Activated CD8-positive, alpha-beta memory T cell treated with anti-CD3 and anti-CD28 coated beads for 48 hours (primary cell): Measurements from ENCODE around the gene PDLIM7.
"Not testable (repeated sequence)": the region's sequence is repeated elsewhere in the genome, so short reads cannot be mapped to it uniquely, and the experiment has no call there.

Experiments used
- DNase-seq, 3 experiments: peaks; one replicate each; pipeline ENCODE4 v3.0.0-alpha.2; 2020; ENCODE audit warnings: low read depth in 2 of 3, low spot score in 2 of 3

PDLIM7 gene, protein sequence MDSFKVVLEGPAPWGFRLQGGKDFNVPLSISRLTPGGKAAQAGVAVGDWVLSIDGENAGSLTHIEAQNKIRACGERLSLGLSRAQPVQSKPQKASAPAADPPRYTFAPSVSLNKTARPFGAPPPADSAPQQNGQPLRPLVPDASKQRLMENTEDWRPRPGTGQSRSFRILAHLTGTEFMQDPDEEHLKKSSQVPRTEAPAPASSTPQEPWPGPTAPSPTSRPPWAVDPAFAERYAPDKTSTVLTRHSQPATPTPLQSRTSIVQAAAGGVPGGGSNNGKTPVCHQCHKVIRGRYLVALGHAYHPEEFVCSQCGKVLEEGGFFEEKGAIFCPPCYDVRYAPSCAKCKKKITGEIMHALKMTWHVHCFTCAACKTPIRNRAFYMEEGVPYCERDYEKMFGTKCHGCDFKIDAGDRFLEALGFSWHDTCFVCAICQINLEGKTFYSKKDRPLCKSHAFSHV

DNA sequence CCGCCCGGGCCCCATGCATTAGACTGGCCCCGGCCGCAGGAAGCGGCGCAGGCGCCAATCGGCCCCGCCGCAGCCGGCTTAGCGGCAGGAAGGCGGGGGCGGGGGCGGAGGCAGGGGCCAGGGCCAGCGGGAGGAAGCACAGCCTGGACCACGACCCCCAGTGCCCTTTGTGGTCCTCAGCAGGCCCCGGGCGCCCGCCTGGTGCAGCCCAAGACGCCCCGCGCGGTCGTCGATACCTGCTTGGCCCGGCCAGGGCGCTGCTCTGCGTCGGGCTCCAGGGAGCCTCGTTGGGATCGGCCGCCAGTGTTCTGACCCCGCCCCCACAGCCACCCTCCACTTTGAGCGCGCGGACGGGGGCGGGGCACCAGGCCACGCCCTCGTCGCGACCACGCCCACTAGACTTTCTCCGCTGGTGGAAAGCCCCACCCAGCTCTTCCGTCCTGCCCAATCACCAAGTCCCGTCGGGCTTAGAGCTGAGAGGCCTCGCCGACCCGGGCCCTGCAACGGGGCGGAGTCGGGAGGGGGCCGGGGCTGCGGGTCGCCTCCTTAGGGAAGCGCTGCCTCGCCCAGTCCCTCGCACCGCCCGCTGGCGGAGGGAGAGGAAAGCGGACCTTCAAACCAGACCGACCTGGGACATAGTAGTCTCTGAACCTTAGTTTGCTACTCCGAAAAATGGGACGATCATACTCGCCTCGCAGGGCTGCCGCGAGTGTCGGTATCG is at the start of gene PDLIM7:
Gene PDLIM7, minus strand, starts transcription at position 313 of the 721 bp plus-strand sequence. CDS start 1,092 bp downstream, outside the sequence.
- DNase-seq = peak; percentile 91 to 97 (median 96)

DNA sequence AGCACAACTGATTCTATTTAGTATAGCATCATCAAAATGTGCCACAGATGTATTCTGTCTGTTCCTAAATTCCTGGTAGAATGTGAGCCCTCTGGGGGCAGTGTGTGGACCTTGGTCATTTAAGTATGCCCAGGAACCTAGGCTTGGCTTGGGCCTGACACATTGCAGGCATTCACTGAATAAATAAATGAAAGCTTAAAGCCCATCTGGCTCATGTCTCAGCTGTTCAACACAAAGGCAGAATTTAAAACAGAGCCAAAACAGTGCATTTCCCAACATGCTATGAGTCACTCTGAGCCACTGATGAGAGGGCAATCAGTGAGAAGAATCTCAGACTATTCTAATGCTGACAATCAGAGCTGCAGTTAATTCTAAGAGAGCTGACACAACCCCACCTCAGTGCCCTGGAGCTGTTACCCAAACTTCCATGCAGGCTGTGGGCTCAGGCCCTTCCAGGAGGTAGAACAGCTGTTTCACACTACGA is 48.9 kb upstream of the PDLIM7 start:
- no peak for DNase-seq

DNA sequence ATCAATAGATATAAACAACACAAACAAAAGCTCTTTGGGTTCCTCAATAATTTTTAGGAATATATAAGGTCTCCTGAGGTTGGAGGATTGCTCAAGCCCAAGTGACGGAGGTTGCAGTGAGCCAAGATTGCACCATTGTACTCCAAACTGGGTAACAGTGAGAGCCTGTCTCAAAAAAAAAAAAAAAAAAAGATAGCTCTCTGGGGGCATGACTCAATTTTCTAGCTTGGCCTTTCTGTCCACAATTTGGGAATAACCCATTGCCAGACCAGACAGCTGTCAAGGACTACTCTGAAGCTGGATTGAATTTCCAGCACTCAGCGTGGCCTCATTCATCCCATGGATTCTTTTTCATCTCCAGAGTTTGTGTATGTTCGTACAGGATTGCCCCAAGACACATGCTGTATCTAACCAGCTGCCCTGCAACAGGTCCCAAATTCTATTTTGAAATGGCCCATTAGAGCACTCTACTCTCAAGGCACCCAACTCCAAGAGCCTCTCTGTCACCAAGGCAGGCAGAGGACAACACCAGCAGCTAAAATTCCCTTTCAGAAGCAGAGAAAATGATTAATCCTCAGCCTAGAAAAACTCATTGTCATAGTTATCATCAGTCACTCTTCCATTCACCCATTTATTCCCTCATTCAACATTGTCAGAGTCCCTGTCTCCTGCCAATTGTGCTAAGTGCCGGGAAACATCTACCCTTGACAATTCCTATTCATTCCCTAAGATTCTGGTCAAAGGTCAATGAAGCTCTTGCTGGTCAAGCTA is 48.3 kb upstream of the PDLIM7 start:
- DNase-seq = no peak

DNA sequence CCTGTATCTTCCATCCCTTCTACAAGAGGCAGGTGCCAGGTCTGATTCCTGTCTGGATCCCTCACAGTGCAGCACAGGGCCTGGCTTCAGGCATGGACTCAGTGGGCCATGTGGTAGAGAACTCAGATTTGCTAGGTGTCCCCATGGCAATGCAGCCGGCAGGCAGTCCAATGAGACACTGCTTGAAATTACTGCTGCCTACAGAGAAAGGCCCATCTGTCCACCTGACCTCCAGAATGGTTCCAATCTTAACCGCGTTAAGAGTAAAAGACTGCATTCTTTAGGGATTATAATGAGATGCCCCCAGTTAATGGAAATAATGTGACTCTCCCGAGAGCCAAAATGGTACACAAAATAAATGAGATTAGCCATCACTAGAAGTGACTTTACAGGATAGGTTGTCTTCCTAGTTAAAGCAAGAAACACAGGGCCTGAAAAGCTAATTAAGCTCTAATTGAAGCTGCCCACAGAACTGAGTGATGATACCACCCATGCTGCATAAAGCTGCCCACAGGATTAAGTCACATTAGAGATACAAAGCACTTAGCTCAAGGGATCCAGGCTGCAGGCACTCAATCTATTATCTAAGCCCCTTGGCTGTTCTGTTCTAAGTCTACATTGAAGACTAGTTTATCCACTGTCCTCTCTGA is 45.5 kb upstream of the PDLIM7 start:
- DNase-seq = no peak

DNA sequence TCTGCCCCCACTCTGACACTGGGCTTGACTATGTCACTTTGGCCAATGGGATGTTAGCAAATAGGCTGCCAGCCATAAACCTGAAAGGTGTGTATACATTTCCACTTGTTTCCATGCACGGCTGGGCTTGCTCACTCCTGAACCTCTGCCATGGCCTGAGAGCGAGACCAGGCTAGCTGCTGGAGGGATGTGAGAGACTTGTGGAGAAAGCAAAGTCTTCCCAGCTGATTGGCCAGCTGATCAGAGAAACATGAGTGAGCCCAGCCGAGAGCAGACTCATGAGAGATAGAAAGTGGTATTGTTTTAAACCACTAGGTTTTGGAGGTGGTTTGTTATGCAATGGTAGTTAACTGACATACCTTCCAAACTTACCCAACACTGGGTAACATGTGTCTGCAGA is 43.0 kb upstream of the PDLIM7 start:
- DNase-seq = no peak

DNA sequence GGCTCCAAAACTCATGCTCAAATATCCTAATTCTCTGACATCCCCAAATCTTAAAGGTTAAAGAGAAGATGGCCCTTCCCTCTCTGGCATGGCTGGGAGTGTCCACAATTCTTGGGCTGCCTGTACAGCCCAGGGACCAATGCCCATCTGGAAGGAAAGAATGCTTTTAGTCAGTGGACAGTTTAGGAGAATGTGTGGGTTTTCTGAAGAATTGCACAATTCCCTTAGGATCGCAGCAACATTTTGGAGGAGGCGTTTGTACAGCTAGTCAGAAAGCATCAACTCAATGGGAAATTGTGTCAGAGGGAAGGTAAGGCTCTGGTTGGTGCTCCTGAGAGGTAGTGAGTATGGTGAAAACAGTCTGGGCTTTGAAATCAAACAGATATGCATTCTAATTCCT is 42.0 kb upstream of the PDLIM7 start:
- no peak for DNase-seq

DNA sequence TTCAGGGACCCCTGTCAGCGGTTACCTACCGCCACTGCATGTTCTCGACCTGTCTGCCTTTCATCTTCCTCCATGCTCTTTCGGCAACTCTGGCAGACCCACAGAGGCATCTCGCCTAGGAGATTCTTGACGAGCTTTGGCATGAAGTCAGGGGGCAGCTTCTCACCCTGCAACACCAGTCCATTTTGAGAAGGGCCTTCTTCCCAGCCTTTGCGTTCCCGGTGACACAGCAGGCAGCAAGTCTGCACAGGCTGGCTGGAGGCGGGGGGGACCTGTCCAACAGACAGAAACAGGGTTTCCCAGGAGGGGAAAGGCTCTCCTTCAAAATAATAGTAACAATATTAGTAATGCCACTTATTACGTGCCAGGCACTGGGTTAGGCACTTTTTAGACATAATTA is 41.5 kb upstream of the PDLIM7 start:
- no peak for DNase-seq

DNA sequence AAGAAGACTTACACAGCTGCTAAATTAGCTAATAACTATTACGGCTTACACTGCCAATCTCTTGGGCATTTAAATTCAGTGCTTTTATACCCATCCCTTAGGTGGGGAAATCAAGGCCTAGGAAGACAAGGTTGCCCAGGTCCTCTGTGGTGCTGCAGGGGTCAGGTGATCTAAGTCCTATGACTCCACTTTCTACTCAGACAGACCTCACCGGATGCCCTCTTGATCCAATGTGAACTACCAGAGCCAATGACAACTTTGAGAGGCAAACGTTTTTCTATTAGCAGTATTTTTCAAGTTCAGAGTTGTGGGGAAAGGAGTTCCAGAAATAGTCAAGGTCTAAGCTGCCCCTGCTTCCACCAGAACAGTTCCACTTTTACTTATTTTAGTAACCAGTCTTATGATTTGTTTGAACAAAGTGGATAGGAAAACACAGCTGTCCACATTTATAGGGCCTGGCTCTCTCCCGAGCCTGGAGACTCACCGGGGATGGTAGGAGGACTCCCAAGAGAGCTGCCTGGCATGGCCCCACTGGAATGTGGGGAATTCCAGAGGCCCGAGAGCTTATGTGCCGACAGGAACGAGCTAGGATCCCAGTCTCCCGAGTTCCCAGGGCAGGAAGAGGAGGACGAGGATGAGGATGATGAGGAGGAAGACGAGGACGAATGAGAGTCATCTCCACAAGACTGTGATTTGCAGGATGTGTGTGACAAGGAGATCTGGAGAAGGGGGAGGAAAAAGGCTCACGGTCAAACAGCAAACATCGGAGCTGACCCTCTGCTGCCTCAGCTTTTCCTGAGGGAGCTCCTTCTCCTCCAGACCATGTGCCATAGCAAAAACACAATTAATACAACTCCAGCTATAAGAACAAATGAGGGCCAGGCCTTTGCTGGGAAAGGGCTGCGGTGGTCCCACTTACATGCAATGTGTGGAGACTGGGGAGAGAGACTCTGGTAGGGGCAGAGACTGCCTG is 40.3 kb upstream of the PDLIM7 start:
- no peak for DNase-seq

DNA sequence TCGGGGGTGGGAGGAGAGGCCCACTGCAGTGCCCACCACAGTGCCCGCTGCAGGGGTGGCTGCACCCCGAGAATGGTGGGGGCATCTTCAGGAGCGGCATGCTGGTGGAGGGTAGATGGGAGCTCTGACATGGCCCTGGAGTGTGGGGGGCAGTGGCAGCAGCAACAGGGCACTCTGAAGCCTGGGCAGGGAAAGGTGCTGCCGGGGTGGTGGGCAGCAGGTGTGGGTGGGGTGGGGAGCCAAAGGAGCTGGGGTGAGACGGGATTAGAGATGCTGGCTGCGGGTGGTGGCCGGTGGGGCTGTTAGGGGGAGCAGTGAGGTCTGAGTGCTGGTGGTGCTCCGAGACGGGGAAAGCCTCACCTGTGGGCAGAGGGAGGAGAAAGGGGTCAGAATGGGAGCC is 39.0 kb upstream of the PDLIM7 start:
- no peak for DNase-seq

DNA sequence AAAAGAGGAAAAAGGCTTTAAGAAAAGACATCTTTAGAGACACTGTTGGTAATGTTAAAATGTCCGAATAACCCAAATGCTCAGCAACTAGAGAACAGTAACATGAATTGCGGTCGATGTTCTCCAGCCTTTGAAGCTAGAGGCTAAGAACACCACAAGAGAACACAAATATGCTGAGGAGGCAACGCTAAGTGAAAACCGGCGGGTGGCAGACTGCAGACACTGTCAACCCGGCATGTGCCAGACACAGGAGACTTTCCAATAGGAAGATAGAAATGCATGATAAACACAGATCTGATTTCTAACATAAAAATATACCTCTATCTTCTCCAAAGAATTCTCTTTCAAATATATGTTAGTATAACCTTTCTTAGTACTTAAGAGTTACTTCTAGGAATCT is 37.7 kb upstream of the PDLIM7 start:
- no peak for DNase-seq

DNA sequence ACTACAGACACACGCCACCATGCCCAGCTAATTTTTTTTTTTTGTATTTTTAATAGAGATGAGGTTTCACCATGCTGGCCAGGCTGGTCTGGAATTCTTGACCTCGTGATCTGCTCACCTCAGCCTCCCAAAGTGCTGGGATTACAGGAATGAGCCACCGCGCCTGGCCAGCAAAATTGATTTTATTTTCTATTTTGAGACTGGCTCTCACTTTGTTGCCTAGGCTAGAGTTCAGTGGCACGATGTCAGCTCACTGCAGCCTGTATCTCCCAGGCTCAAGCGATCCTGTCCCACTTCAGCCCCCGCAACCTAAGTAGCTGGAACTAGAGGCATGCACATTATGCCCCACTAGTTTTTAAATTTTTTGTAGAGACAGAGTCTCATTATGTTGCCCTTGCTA is 37.0 kb upstream of the PDLIM7 start:
- not testable (repeated sequence) for DNase-seq

DNA sequence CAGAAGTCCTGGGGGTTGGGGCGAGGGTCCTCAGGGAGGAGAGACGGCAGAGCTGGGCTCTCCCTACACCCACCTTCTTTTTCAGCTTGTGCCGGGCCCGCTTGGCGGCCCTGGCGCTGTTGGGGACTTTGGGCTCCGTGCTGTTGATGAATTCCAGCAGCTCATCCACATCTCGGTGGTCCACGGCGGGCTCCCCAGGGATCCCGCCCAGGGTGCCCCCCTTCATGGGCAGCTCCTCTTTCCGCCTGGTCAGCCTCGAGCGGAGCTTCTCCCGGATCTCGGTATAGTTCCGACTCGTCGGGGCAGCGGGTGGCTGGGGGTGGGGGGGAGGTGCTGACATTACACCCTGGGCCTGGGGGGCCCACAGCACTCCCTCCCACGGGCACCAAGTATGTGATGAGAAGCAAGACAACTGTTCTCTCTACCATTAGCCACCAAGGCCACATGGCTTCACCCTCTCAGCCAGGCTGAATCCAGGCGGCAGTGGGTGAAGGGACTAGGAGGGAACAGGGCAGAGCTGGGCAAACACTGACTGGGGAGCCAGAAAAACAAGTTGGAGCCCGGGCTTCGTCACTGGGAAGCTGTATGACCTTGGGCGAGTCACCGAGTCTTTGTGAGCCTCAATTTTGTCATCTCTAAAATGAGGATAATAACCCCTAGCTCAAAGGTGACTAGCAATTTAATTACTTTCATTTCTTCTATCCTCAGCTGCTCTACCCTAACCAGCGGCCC is 34.0 kb upstream of the PDLIM7 start:
- no peak for DNase-seq

DNA sequence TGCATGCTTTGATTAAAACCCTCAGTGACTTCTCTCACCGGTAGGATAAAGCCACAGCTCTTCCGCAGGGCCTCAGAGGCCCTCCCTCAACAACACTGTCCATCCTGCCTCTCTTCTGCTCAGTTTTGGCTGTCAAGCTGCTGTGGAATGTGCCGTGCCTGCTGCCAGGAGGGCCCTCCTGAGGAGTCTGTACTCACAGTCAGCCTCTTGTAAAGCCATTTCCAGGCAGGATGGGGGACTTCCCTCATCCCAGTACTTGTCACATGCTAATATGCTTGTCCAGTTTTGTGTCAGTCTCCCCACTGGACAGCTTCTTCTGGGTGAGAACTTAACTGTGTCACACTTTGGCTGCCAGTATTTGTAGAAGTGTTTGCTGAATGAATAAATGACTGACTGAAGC is 33.2 kb upstream of the PDLIM7 start:
- DNase-seq = no peak

DNA sequence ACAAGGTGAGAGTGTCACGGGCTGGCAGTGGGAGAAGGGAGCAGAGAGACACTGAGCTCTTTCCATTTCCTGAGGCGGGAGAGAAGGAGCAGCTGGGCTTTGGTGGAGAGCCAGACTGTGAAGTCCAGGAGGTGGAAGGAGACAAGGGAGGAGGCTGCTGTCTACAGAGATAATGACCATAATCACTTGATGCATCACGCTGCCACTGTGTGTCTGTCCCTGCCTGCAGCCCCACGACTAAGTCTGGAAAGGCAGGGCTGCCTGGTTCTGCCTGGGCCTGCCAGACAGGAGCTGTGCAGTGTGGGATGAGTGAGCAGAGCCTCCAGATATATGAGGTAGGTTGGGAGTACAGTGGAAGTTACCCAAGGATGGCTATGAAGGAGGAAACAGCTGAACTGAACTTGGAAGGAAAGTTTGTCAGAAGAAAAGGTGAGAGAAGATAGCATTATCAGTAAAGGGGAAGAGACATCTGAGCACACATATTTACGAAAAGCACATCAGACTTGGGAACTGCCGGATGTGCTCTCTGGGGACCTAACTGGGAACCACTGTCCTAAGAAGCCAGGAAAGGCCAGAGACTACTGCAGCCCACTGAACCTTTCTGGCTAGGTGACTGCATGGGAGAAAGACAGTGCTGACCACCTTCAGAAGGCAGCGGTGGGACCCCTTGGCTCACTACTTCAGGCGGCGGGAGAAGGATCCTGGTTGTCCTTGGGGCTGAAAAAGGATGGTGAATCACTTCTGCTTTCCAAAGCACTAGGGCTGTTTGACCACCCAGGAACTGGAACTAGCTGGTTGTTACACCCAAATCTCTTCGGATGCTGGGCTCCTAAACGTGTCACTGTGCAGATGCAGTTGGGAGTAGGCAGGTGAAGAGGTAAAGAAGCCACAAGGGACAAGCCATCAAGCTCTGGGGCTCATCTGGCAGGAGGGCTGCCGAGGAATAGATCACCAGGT is 32.1 kb upstream of the PDLIM7 start:
- no peak for DNase-seq

DNA sequence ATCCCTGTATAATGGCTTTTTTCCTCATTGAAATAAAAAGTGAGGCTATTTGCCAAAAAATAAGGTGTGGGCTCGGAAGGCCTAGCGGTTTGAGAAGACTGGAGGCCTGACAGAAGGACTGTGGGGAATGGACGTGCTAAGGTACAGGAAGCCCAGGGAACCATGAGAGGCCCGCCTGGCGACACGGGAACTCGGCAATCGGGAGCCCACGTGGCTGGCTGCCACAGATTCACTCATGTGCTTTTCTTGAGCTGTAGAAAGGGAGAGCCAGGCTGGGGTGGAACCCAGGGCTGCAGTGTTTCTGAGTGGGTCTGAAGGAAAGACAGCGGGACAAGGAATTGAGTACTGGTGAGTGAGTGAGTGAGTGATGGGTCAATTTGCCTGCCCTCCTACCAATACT is 31.2 kb upstream of the PDLIM7 start:
- no peak for DNase-seq

DNA sequence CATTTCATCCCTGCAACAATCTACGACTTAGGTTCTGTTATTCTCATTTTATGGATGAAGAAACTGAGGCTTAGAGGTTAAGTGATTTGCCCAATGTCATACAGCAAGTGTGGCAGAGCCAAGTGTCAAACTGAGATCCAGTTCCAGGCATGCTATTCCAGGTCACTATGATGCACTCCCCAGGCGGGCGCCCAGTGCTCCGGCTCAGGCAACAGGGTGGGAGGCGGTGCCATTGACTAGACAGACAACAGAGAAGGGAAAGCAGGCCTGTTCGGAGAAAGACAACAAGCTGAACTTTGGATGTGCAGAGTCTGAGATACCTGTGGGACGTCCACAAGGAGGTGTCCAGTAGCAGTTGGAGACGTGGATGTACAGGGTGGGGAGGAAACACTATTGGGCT is 30.2 kb upstream of the PDLIM7 start:
- DNase-seq = no peak

DNA sequence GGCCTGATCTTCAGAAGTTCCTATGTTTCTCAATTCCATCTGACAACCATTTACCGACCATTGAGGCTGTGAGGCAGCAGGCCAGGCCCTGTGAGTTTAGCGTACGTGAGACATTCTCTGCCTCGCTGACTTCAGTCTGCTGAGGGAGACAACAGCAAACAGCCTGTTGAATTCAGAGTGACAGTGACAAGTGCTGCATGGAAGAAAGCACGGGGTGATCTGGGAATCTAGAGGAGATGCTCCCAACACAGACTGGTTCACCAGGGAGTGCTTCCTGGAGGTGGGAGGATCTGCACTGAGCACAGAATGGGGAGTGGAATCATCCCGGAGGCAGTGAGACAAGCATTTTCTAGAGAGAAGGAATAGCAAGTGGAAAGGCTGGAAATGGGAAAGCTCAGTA is 29.4 kb upstream of the PDLIM7 start:
- no peak for DNase-seq

DNA sequence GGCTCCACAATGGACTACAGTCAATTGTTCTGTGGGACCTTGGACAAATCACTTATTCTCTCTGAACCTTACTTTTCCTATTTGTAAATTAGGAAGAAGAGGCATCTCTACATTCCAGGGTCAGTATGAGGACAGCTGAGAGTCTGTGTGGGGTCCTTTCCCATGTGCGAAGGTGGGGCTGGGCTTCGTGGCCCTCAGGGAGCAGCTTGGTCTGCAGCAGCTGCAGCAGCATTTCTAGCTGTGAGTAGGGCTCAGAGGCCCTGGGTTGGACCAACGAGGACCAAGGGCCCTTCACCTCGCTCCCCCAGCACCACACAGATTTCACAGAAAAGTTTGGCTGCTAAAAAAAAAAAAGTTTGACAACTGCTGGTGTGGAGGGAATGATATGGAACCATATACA is 28.8 kb upstream of the PDLIM7 start:
- DNase-seq = no peak
